HCT116 (cell line): ENCODE data around the gene C12orf43.

ENCODE experiments used
- CTCF ChIP-seq, 3 experiments: fragments of 200-600 bp in 1 of 3; sonication (generic) in 1 of 3; IDR thresholded peaks in 2 of 3; conservative IDR thresholded peaks in 1 of 3; 2 replicates each; pipeline ENCODE4 v1.5.1; 2012 to 2017; ENCODE audit warnings: low read depth in 2 of 3, low read length in 2 of 3, antibody characterized with exemption in 1 of 3, borderline replicate concordance in 1 of 3, control low read depth in 1 of 3, mild to moderate bottlenecking in 1 of 3, mixed read lengths in 1 of 3, mixed run types in 1 of 3, moderate library complexity in 1 of 3; ENCODE audit not compliant: insufficient read depth in 1 of 3
- EZH2 ChIP-seq: fragments of 200-600 bp; sonication (generic); IDR thresholded peaks from 2 replicates; pipeline ENCODE4 v1.6.1; 2017; ENCODE audit warnings: antibody characterized with exemption, mixed run types
- EZH2phosphoT487 ChIP-seq: fragments of 200-600 bp; IDR thresholded peaks from 2 replicates; pipeline ENCODE4 v1.6.1; 2018; ENCODE audit warnings: antibody characterized with exemption, borderline replicate concordance
- JUND ChIP-seq: IDR thresholded peaks from 2 replicates; pipeline ENCODE4 v1.6.1; 2012
- POLR2A ChIP-seq: IDR thresholded peaks from 2 replicates; pipeline ENCODE4 v1.7.0; 2011; ENCODE audit warnings: borderline replicate concordance; ENCODE audit not compliant: insufficient read depth, insufficient read length; ENCODE audit errors: extremely low read depth
- POLR2AphosphoS5 ChIP-seq: IDR thresholded peaks from 2 replicates; pipeline ENCODE4 v1.6.1; 2011; ENCODE audit warnings: mild to moderate bottlenecking, low read depth, low read length, moderate library complexity
- RAD21 ChIP-seq: IDR thresholded peaks from 2 replicates; pipeline ENCODE4 v1.6.1; 2012; ENCODE audit warnings: low read depth, mild to moderate bottlenecking
- SIN3A ChIP-seq: IDR thresholded peaks from 2 replicates; pipeline ENCODE4 v1.6.1; 2012; ENCODE audit warnings: low read depth
- TCF7L2 ChIP-seq: IDR thresholded peaks from 2 replicates; pipeline ENCODE4 v1.7.0; 2011; ENCODE audit warnings: borderline replicate concordance, inconsistent platforms; ENCODE audit not compliant: insufficient read depth, insufficient read length; ENCODE audit errors: extremely low read depth
- YY1 ChIP-seq: IDR thresholded peaks from 2 replicates; pipeline ENCODE4 v1.6.1; 2011; ENCODE audit warnings: low read length, low read depth, moderate library complexity, mild to moderate bottlenecking; ENCODE audit not compliant: insufficient replicate concordance; ENCODE audit errors: extremely low read depth

DNA sequence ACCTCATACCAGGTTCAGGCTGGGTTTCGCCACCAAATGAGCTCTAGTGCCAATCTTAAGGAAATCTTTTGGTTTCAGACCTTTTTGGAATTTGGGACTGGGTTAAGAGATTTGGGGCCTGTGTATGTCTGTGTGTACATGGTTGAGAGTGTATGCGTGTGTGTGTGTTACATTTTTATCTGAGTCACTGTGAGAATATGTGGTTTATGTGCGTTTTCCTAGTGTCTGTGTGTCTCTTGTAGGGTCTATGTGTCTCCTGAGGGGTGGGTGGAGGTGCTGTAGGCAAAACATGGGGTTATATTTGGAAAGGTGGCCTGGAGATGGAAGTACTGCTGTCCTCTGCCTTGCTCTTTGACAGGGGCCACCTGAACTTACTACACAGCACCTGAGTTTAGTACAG, 17.9 kb downstream of the C12orf43 start:
- TF ChIP-seq RAD21, result no peak
- TF ChIP-seq EZH2phosphoT487, result no peak
- no peak for TF ChIP-seq TCF7L2
- TF ChIP-seq CTCF (IDR thresholded peaks at IDR 0.05 in 2 of 3, conservative IDR thresholded peaks at IDR 0.05 in 1 of 3; ENCODE audit: borderline replicate concordance in 1 of 3, insufficient read depth in 1 of 3, low read depth in 2 of 3, low read length in 2 of 3), result no peak
- TF ChIP-seq YY1, result no peak
- no peak for TF ChIP-seq EZH2
- TF ChIP-seq SIN3A, result no peak
- no peak for TF ChIP-seq POLR2AphosphoS5
- no peak for TF ChIP-seq JUND
- no peak for TF ChIP-seq POLR2A
